Activated T-helper 17 cell treated with anti-CD3 and anti-CD28 coated beads, Interleukin-2, amount 50 U/mL, for 72 hours (primary cell): Measurements from ENCODE around the gene RMDN2. TPM values are rescaled to one million over a fixed set of nuclear protein-coding genes. Genes with fewer than 3 reads are reported as not detected.

Experiments used
- ATAC-seq: fragments of 150-1000 bp; cut with Tn5 transposase; replicated peaks from 2 replicates; pipeline ENCODE4 v1.10.0; 2021; ENCODE audit warnings: mild to moderate bottlenecking, moderate library complexity
- H3K27ac Mint-ChIP-seq: one replicate; pipeline ENCODE4 v1.8.0; 2022; ENCODE audit warnings: mixed read lengths
- H3K27me3 Mint-ChIP-seq: one replicate; pipeline ENCODE4 v1.8.0; 2022; ENCODE audit warnings: mixed read lengths
- H3K36me3 Mint-ChIP-seq: one replicate; pipeline ENCODE4 v1.8.0; 2022; ENCODE audit warnings: low read depth, mild to moderate bottlenecking, mixed read lengths
- H3K4me1 Mint-ChIP-seq: one replicate; pipeline ENCODE4 v1.8.0; 2022; ENCODE audit warnings: mixed read lengths
- H3K4me3 Mint-ChIP-seq: one replicate; pipeline ENCODE4 v1.8.0; 2022; ENCODE audit warnings: mild to moderate bottlenecking, mixed read lengths
- H3K9me3 Mint-ChIP-seq: one replicate; pipeline ENCODE4 v1.8.0; 2022; ENCODE audit warnings: mixed read lengths
- total RNA-seq, 2 donors: library from RNA; stranded (reverse); gene quantifications; one replicate each; pipeline ENCODE4 v1.2.3, GENCODE V29; 2022

Gene RMDN2
- total RNA-seq, 2 donors from 2014 or later, result 1.4 to 2.0 TPM

- Mint-ChIP-seq H3K27me3 (peaks cover 7% of the 10 kb centered on the region), H3K4me3 (peak overlapping the region; percentile 56), H3K27ac (peak overlapping the region; percentile 17), H3K36me3 (no peaks in the 10 kb centered on the region), H3K9me3 (no peaks in the 10 kb centered on the region), H3K4me1 (peaks cover 25% of the 10 kb centered on the region)
- ATAC-seq, result peak; percentile 36
Measured at GRCh38 chr2:37892436-37893114, 32.5 kb upstream of the RMDN2 start.

GRCh38 chr2:37893327-37893726 is 31.8 kb upstream of the RMDN2 start:
- Mint-ChIP-seq H3K27me3 (peaks cover 3% of the 10 kb centered on the region), H3K36me3 (no peaks in the 10 kb centered on the region), H3K27ac (peak overlapping the region; percentile 17), H3K4me3 (peak overlapping the region; percentile 56), H3K4me1 (peaks cover 25% of the 10 kb centered on the region), H3K9me3 (no peaks in the 10 kb centered on the region)
- ATAC-seq, result no peak

DNA sequence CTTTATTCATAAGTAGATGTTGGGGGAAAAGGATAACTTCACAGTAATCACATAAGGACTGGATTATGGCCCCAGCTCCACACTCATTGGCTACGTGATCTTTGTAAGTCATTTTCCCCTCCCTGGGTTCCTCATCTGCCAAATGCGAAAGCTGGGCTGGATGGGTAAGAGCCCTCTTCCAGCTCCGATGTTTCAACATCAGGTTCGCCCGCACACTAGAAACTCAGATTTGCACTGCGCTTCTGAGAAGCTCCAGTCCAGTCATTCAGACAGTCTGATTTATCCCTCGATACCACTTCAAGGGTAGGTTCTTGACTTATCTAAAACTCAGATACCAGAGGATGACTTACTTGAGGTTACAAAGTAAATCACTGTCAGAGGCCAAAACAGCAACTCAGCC is 31.0 kb upstream of the RMDN2 start:
- peak; percentile 78 for ATAC-seq
- Mint-ChIP-seq H3K9me3 (no peaks in the 10 kb centered on the region), H3K27ac (peak overlapping the region; percentile 16), H3K4me3 (peak overlapping the region; percentile 6), H3K36me3 (no peaks in the 10 kb centered on the region), H3K27me3 (peaks cover 3% of the 10 kb centered on the region), H3K4me1 (peaks cover 25% of the 10 kb centered on the region)

DNA sequence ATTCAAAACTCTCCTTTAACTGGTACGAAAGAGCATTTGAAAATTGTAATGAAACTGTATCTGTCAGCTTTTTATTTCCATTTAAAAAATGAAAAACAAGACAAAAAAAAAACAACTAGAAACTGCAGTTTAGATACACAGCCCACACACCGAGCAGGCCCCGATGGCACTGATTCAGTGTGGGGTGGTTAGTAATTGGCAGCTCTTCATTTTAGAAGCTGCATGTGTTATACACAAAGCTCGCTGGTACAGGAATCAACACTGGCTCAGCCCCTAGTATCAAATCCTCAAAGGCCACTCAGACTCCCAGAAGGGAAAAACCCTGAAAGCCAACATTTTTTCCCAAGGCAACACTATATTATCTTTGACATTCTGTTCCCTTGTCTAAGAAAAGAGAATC is 30.5 kb upstream of the RMDN2 start:
- H3K4me3 Mint-ChIP-seq, result peak overlapping the region; percentile 6
- no peaks in the 10 kb centered on the region for H3K36me3 Mint-ChIP-seq
- H3K27ac Mint-ChIP-seq, result no peak overlapping the region
- peak; percentile 67 for ATAC-seq
- peaks cover 3% of the 10 kb centered on the region for H3K27me3 Mint-ChIP-seq
- H3K4me1 Mint-ChIP-seq, result peaks cover 25% of the 10 kb centered on the region
- H3K9me3 Mint-ChIP-seq, result no peaks in the 10 kb centered on the region

DNA sequence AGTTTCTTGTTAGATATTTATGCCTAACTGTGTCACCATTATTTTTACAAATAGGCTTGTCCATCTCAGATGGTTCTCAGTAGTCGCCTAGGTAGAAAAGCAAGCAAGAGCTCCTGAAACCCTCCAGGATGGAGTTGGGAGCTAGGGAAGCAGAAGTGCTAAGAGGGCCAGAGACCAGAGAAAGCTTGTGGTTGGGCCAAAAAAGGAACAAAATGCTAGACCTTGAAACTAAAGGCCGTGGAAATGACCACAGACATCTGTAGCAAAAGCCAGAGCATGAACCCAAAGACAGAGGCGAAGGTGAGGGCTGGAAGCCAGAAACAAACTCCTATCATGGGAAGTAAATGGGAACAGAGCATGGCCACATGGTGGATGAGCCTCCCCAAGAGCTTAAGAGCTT is 29.9 kb upstream of the RMDN2 start:
- H3K27ac Mint-ChIP-seq, result no peak overlapping the region
- no peaks in the 10 kb centered on the region for H3K36me3 Mint-ChIP-seq
- peaks cover 25% of the 10 kb centered on the region for H3K4me1 Mint-ChIP-seq
- H3K9me3 Mint-ChIP-seq, result no peaks in the 10 kb centered on the region
- H3K27me3 Mint-ChIP-seq, result peaks cover 3% of the 10 kb centered on the region
- H3K4me3 Mint-ChIP-seq, result no peak overlapping the region
- ATAC-seq, result no peak

DNA sequence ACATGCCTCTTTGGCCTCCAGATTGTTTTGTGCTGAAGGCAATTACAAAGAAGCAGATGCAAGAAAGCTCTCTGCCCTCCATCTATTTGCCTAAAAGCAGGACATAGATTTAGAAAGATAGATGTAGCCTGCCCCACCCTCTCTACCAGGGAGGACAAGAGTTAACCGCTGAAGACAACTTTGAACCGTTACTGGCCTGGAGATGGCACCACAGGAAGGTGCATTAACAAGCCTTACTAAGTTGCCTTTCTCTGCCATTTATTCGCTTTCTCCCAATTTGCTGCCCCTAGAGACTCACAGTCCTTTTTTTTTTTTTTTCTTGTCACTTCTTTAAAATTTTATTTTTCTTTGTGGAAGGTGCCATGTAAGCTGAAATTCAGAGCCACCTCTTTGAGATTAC is 28.8 kb upstream of the RMDN2 start:
- Mint-ChIP-seq H3K27ac (no peak overlapping the region), H3K4me1 (peaks cover 23% of the 10 kb centered on the region), H3K9me3 (no peaks in the 10 kb centered on the region), H3K27me3 (no peaks in the 10 kb centered on the region), H3K4me3 (no peak overlapping the region), H3K36me3 (no peaks in the 10 kb centered on the region)
- ATAC-seq, result no peak

DNA sequence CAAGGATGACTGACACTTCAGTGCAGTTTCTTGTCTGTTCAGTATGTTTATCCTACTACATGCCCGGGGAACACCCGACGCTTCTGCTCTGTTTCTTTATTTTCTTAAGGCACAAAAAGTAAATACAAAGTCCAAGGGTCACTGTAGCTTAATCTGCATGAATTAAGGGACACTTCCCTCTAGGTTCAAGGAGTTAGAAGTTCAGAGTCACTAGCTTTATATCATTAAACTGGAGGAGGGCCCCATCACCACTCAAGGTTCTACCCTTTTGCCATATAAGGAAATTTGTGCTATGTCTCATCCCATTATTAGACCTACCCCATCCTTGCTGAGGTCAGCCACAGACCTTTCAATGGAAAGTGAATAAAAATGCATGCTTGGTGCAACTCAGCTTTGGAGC is 27.6 kb upstream of the RMDN2 start:
- no peaks in the 10 kb centered on the region for H3K9me3 Mint-ChIP-seq
- H3K27ac Mint-ChIP-seq, result no peak overlapping the region
- no peaks in the 10 kb centered on the region for H3K27me3 Mint-ChIP-seq
- ATAC-seq, result no peak
- peaks cover 12% of the 10 kb centered on the region for H3K4me1 Mint-ChIP-seq
- no peak overlapping the region for H3K4me3 Mint-ChIP-seq
- no peaks in the 10 kb centered on the region for H3K36me3 Mint-ChIP-seq

GRCh38 chr2:37898448-37898847 is 26.6 kb upstream of the RMDN2 start:
- H3K4me3 Mint-ChIP-seq, result no peak overlapping the region
- H3K4me1 Mint-ChIP-seq, result peaks cover 4% of the 10 kb centered on the region
- no peaks in the 10 kb centered on the region for H3K27me3 Mint-ChIP-seq
- H3K27ac Mint-ChIP-seq, result no peak overlapping the region
- H3K9me3 Mint-ChIP-seq, result no peaks in the 10 kb centered on the region
- no peaks in the 10 kb centered on the region for H3K36me3 Mint-ChIP-seq
- ATAC-seq, result no peak

DNA sequence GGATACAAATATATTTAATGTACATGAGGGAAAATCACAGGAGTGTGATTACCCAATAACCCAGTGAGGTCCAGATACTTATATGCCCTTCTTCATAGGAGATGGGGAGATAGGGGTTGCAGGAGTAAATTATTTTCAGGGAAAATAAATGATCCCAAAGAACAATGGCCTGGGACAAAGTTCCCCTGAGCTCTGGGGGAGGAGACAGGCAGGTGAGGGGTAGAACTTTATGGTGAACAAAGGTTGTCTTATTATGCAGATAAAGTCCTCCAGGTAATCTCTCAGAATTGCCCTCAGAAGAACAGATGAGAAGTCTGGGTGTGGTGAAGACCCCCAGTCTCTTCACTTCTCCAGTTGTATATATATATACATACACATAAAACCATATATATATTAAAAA is 22.1 kb upstream of the RMDN2 start:
- Mint-ChIP-seq H3K36me3 (no peaks in the 10 kb centered on the region), H3K4me1 (no peaks in the 10 kb centered on the region), H3K9me3 (no peaks in the 10 kb centered on the region), H3K27me3 (peaks cover 4% of the 10 kb centered on the region), H3K27ac (no peak overlapping the region), H3K4me3 (no peak overlapping the region)
- ATAC-seq, result no peak

DNA sequence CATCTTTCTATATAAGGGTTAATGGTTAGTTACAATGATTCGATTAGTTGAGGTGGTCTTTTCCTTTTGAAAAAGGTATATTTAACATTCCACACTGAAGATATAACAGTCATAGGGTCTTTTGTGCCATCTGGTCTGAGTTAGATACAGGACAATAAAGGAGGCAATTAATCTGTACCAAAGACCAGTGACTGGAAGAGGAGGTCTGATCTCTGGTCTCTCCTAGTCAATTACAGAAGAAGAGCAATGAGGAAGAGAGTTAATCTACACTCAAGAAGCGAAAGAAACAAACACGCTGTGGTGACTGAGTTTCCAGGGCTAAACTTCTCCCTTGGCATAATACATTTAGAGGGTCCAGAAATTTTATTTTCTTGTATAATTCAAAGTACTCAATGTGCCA is 20.7 kb upstream of the RMDN2 start:
- Mint-ChIP-seq H3K27me3 (peaks cover 4% of the 10 kb centered on the region), H3K4me3 (no peak overlapping the region), H3K27ac (no peak overlapping the region), H3K4me1 (no peaks in the 10 kb centered on the region), H3K9me3 (no peaks in the 10 kb centered on the region), H3K36me3 (no peaks in the 10 kb centered on the region)
- ATAC-seq, result no peak

DNA sequence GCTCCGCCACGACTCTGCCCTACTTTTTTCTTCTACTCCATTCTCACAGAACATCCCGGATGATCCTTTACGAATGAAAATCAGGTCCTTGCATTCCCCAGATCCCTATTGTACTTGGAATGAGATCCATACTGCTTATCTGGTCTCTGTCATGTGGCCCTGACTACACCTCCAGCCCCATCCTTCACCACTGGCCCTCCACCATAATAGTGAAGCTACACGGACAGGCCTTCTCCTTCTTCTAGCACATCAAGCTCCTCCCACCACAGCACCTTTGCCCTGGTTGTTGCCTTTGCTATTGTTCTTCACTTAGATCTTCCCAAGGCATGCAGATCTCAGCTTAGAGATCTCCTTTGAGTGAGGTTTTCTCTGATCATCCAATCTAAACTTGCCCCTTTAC is 20.1 kb upstream of the RMDN2 start:
- ATAC-seq, result no peak
- H3K36me3 Mint-ChIP-seq, result no peaks in the 10 kb centered on the region
- no peak overlapping the region for H3K4me3 Mint-ChIP-seq

GRCh38 chr2:37906131-37906530 is 19.0 kb upstream of the RMDN2 start:
- no peak overlapping the region for H3K27ac Mint-ChIP-seq
- H3K4me3 Mint-ChIP-seq, result no peak overlapping the region
- no peaks in the 10 kb centered on the region for H3K9me3 Mint-ChIP-seq
- peaks cover 4% of the 10 kb centered on the region for H3K27me3 Mint-ChIP-seq
- no peaks in the 10 kb centered on the region for H3K36me3 Mint-ChIP-seq
- no peaks in the 10 kb centered on the region for H3K4me1 Mint-ChIP-seq
- ATAC-seq, result no peak

More for the DNA sequence above, 20.1 kb upstream of the RMDN2 start:
- H3K9me3 Mint-ChIP-seq, result no peaks in the 10 kb centered on the region
- H3K27me3 Mint-ChIP-seq, result peaks cover 4% of the 10 kb centered on the region
- H3K4me1 Mint-ChIP-seq, result no peaks in the 10 kb centered on the region
- H3K27ac Mint-ChIP-seq, result no peak overlapping the region

- Mint-ChIP-seq H3K4me1 (no peaks in the 10 kb centered on the region), H3K27me3 (peaks cover 4% of the 10 kb centered on the region), H3K36me3 (no peaks in the 10 kb centered on the region), H3K27ac (no peak overlapping the region), H3K9me3 (no peaks in the 10 kb centered on the region), H3K4me3 (no peak overlapping the region)
- no peak for ATAC-seq
Measured at GRCh38 chr2:37907501-37908225, 17.4 kb upstream of the RMDN2 start.

- no peak for ATAC-seq
- no peak overlapping the region for H3K4me3 Mint-ChIP-seq
- no peaks in the 10 kb centered on the region for H3K36me3 Mint-ChIP-seq
- H3K4me1 Mint-ChIP-seq, result no peaks in the 10 kb centered on the region
- H3K27ac Mint-ChIP-seq, result no peak overlapping the region
- no peaks in the 10 kb centered on the region for H3K9me3 Mint-ChIP-seq
- H3K27me3 Mint-ChIP-seq, result no peaks in the 10 kb centered on the region
Measured at GRCh38 chr2:37911296-37911873, 13.7 kb upstream of the RMDN2 start.

DNA sequence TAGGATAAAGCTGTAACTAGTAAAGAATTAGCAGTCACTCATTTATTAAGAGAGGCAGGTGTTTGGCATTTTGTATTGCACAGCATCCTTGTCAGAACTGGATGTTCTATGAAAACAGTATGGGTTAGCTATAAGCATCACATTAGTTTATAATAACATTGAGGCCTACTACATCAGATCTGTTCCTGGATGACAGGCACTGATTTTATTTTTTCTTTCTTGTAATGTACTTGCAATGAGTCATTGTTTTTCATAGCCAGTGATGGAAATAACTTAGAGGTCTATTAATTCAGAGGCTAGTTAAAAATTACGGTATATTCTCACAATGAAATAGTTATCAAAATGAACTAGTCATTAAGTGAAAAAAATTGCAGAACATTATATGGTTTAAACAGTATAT is 13.0 kb upstream of the RMDN2 start:
- Mint-ChIP-seq H3K27ac (no peak overlapping the region), H3K27me3 (no peaks in the 10 kb centered on the region), H3K4me3 (no peak overlapping the region), H3K4me1 (no peaks in the 10 kb centered on the region), H3K9me3 (no peaks in the 10 kb centered on the region), H3K36me3 (no peaks in the 10 kb centered on the region)
- no peak for ATAC-seq
